Keratinocyte (primary cell): Measurements from ENCODE around the gene RHOU. TPM values are rescaled to one million over a fixed set of nuclear protein-coding genes. Genes with fewer than 3 reads are reported as not detected.

ENCODE experiments used
- DNase-seq: peaks from one replicate; pipeline ENCODE4 v3.0.0-alpha.2; 2011; ENCODE audit warnings: low read depth, missing footprints, low spot score
- FAIRE-seq: peaks from 2 replicates; lab custom pipeline; 2011; peaks lifted over from hg19 to GRCh38; lab: Jason Lieb, UNC
- H2AFZ ChIP-seq: 2 replicates; pipeline ENCODE4 v1.6.0; 2012; ENCODE audit warnings: low read length, control low read depth, inconsistent platforms; ENCODE audit not compliant: control insufficient read depth
- H3K27ac ChIP-seq: 2 replicates; pipeline ENCODE4 v1.5.1; 2011; ENCODE audit warnings: low read length; ENCODE audit not compliant: control insufficient read depth, insufficient read depth
- H3K27me3 ChIP-seq: 3 replicates; pipeline ENCODE4 v1.6.0; 2011; ENCODE audit warnings: low read length; ENCODE audit not compliant: control insufficient read depth, insufficient read depth; ENCODE audit errors: extremely low read depth
- H3K36me3 ChIP-seq, 2 experiments: 2 replicates in 1 of 2; 3 replicates in 1 of 2; pipeline ENCODE4 v1.5.1; 2011; ENCODE audit warnings: low read length in 2 of 2, mild to moderate bottlenecking in 1 of 2; ENCODE audit not compliant: control insufficient read depth in 2 of 2, insufficient read depth in 2 of 2; ENCODE audit errors: extremely low read depth in 1 of 2
- H3K4me1 ChIP-seq: 3 replicates; pipeline ENCODE4 v1.5.1; 2011; ENCODE audit warnings: low read length; ENCODE audit not compliant: control insufficient read depth, insufficient read depth; ENCODE audit errors: extremely low read depth
- H3K4me2 ChIP-seq: 3 replicates; pipeline ENCODE4 v1.6.0; 2011; ENCODE audit warnings: low read depth, low read length; ENCODE audit not compliant: control insufficient read depth, insufficient read depth; ENCODE audit errors: extremely low read depth
- H3K4me3 ChIP-seq, 3 experiments: fragments of 200-600 bp in 1 of 3; sonication (generic) in 1 of 3; 2 replicates in 2 of 3; 3 replicates in 1 of 3; pipeline ENCODE4 v1.5.1; 2011 to 2016; ENCODE audit warnings: low read length in 3 of 3, mild to moderate bottlenecking in 3 of 3, control low read depth in 2 of 3, inconsistent platforms in 1 of 3, low read depth in 1 of 3, mixed read lengths in 1 of 3, mixed run types in 1 of 3, moderate library complexity in 1 of 3; ENCODE audit not compliant: control insufficient read depth in 2 of 3, insufficient read depth in 2 of 3; ENCODE audit errors: extremely low read depth in 1 of 3
- H3K79me2 ChIP-seq: 2 replicates; pipeline ENCODE4 v1.6.0; 2012; ENCODE audit warnings: low read length; ENCODE audit not compliant: control insufficient read depth, insufficient read depth
- H3K9ac ChIP-seq: 3 replicates; pipeline ENCODE4 v1.6.0; 2011; ENCODE audit warnings: low read length; ENCODE audit not compliant: control insufficient read depth, insufficient read depth; ENCODE audit errors: extremely low read depth
- H3K9me1 ChIP-seq: 3 replicates; pipeline ENCODE4 v1.6.0; 2011; ENCODE audit warnings: low read length; ENCODE audit not compliant: control insufficient read depth, insufficient read depth; ENCODE audit errors: extremely low read depth
- H3K9me3 ChIP-seq: 2 replicates; pipeline ENCODE4 v1.5.1; 2012; ENCODE audit warnings: low read depth, low read length; ENCODE audit not compliant: control insufficient read depth
- H4K20me1 ChIP-seq: 3 replicates; pipeline ENCODE4 v1.6.0; 2011; ENCODE audit warnings: low read length; ENCODE audit not compliant: control insufficient read depth, insufficient read depth; ENCODE audit errors: extremely low read depth
- CTCF ChIP-seq, 3 experiments: IDR thresholded peaks in 1 of 3; conservative IDR thresholded peaks in 1 of 3; optimal IDR thresholded peaks in 1 of 3; 2 replicates in 2 of 3; 3 replicates in 1 of 3; pipeline versions ENCODE3 to v1.5.1; 2011; ENCODE audit warnings: low read length in 3 of 3, mild to moderate bottlenecking in 3 of 3, moderate library complexity in 2 of 3, control low read depth in 1 of 3, inconsistent platforms in 1 of 3; ENCODE audit not compliant: insufficient read depth in 2 of 3; ENCODE audit errors: extremely low read depth in 1 of 3
- EZH2 ChIP-seq: IDR thresholded peaks from one replicate; pipeline ENCODE4 v1.6.1; 2012; ENCODE audit warnings: inconsistent platforms, mild to moderate bottlenecking, low read length, moderate library complexity
- dilution Hi-C: fragments of 300-500 bp; cut with MboI; formaldehyde crosslinking; loops from one replicate; pipeline ENCODE4 v1.7.0; 2020; ENCODE audit warnings: low sequenced_read_pairs; ENCODE audit not compliant: extremely low pct_ligation_motif_present
- polyA plus RNA-seq, 5 experiments: library from polyadenylated mRNA; depleted of rRNA in 3 of 5; stranded (reverse) in 3 of 5; stranded (forward) in 1 of 5; unstranded in 1 of 5; fragments of >200 nt; gene quantifications; 1 replicate in 1 of 5; 2 replicates in 3 of 5; 3 replicates in 1 of 5; pipeline versions ENCODE4 v1.2.1 to v1.2.3, GENCODE V29; 2011 to 2012; ENCODE audit warnings: missing spikeins in 2 of 5, low read depth in 1 of 5, low replicate concordance in 1 of 5

RHOU gene
- polyA plus RNA-seq, 1 donor (not counting 4 experiments of a cell fraction or from before 2014, with no cell fraction given): 0.29 TPM

- Histone ChIP-seq H3K4me1 (no peaks in the 10 kb centered on the region), H3K4me3 (no peak overlapping the region), H2AFZ (no peak overlapping the region), H3K27ac (no peak overlapping the region), H3K36me3 (no peaks in the 10 kb centered on the region), H3K9ac (no peak overlapping the region), H3K27me3 (peaks cover 6% of the 10 kb centered on the region), H3K9me3 (no peaks in the 10 kb centered on the region), H3K9me1 (no peaks in the 10 kb centered on the region), H3K79me2 (no peaks in the 10 kb centered on the region), H3K4me2 (no peak overlapping the region), H4K20me1 (no peaks in the 10 kb centered on the region)
- FAIRE-seq (no peak), DNase-seq (no peak)
- no peak for TF ChIP-seq EZH2
- TF ChIP-seq CTCF (optimal IDR thresholded peaks at IDR 0.05 in 1 of 3, IDR thresholded peaks at IDR 0.05 in 1 of 3, conservative IDR thresholded peaks at IDR 0.05 in 1 of 3; ENCODE audit: extremely low read depth in 1 of 3, insufficient read depth in 2 of 3, low read length in 3 of 3): no peak
- dilution Hi-C loops: no loop called here
Measured at GRCh38 chr1:228792601-228793000, 57.3 kb downstream of the RHOU start.

- Histone ChIP-seq H3K4me2 (no peak overlapping the region), H4K20me1 (no peaks in the 10 kb centered on the region), H3K27ac (no peak overlapping the region), H3K36me3 (no peaks in the 10 kb centered on the region), H3K9ac (no peak overlapping the region), H3K9me3 (no peaks in the 10 kb centered on the region), H3K4me3 (no peak overlapping the region), H3K27me3 (peaks cover 4% of the 10 kb centered on the region), H3K4me1 (no peaks in the 10 kb centered on the region), H3K79me2 (no peaks in the 10 kb centered on the region), H3K9me1 (no peaks in the 10 kb centered on the region), H2AFZ (no peak overlapping the region)
- TF ChIP-seq CTCF (optimal IDR thresholded peaks at IDR 0.05 in 1 of 3, IDR thresholded peaks at IDR 0.05 in 1 of 3, conservative IDR thresholded peaks at IDR 0.05 in 1 of 3; ENCODE audit: extremely low read depth in 1 of 3, insufficient read depth in 2 of 3, low read length in 3 of 3) (no peak), EZH2 (no peak)
- DNase-seq (no peak), FAIRE-seq (no peak)
- dilution Hi-C loops: no loop called here
Measured at GRCh38 chr1:228793032-228793431, 57.8 kb downstream of the RHOU start.
